IMR-90 (cell line): ENCODE measurements around the gene DNAJA1. TPM values are rescaled to one million over a fixed set of nuclear protein-coding genes. Genes with fewer than 3 reads are reported as not detected.

Source experiments
- ATAC-seq: fragments of 200-7000 bp; cut with Tn5 transposase; 2 replicates; pipeline ENCODE4 v1.9.1; 2020; ENCODE audit warnings: low read depth, mild to moderate bottlenecking, moderate library complexity
- BruUV-seq: library from RNA; stranded (reverse); fragments of 400-500 nt; replicated peaks from 2 replicates; lab custom pipeline; 2021; lab: Mats Ljungman, UMichigan
- CTCF ChIA-PET: fragments of 300-600 bp; formaldehyde crosslinking; extraction: SDS; loops from one replicate; lab custom pipeline; 2021; ENCODE audit warnings: antibody characterized with exemption; lab: Yijun Ruan, JAX
- POLR2A ChIA-PET: fragments of 300-600 bp; sonication (Branson Sonifier 250); formaldehyde crosslinking; loops from one replicate; lab custom pipeline; 2022; ENCODE audit warnings: antibody characterized with exemption; ENCODE audit not compliant: unreplicated experiment; lab: Charles Lee
- DNase-seq: peaks from one replicate; pipeline ENCODE4 v3.0.0; 2013
- H2AFZ ChIP-seq: replicated peaks from 2 replicates; pipeline ENCODE3; 2013; ENCODE audit warnings: low read length, mild to moderate bottlenecking; ENCODE audit not compliant: poor library complexity
- H2AK5ac ChIP-seq: 2 replicates; pipeline ENCODE4 v1.6.1; 2013; ENCODE audit warnings: low read depth, low read length, inconsistent platforms
- H2AK9ac ChIP-seq: replicated peaks from 2 replicates; pipeline ENCODE3; 2013; ENCODE audit warnings: mild to moderate bottlenecking, low read depth, low read length, moderate library complexity; ENCODE audit not compliant: poor library complexity
- H2BK120ac ChIP-seq: 2 replicates; pipeline ENCODE4 v1.6.1; 2013; ENCODE audit warnings: low read depth, low read length, inconsistent platforms
- H2BK15ac ChIP-seq: 3 replicates; pipeline ENCODE4 v1.6.1; 2013; ENCODE audit warnings: low read depth, low read length, inconsistent platforms
- H2BK20ac ChIP-seq: 2 replicates; pipeline ENCODE4 v1.6.1; 2013; ENCODE audit warnings: low read depth, mild to moderate bottlenecking, inconsistent platforms, low read length, moderate library complexity
- H2BK5ac ChIP-seq: 2 replicates; pipeline ENCODE4 v1.6.1; 2013; ENCODE audit warnings: mild to moderate bottlenecking, low read depth, low read length, inconsistent platforms; ENCODE audit not compliant: poor library complexity, severe bottlenecking
- H3K14ac ChIP-seq: replicated peaks from 2 replicates; pipeline ENCODE4 v1.6.1; 2013; ENCODE audit warnings: low read depth, low read length, inconsistent platforms
- H3K18ac ChIP-seq: 2 replicates; pipeline ENCODE4 v1.6.1; 2013; ENCODE audit warnings: low read depth, low read length, control low read depth
- H3K23ac ChIP-seq: 2 replicates; pipeline ENCODE4 v1.6.1; 2013; ENCODE audit warnings: low read depth, low read length, inconsistent platforms
- H3K27ac ChIP-seq: 2 replicates; pipeline ENCODE4 v1.5.1; 2013; ENCODE audit warnings: mild to moderate bottlenecking, control low read depth, low read length; ENCODE audit not compliant: insufficient read depth
- H3K27me3 ChIP-seq: 2 replicates; pipeline ENCODE4 v1.6.1; 2013; ENCODE audit warnings: low read length; ENCODE audit not compliant: control insufficient read depth, insufficient read depth
- H3K36me3 ChIP-seq: 2 replicates; pipeline ENCODE4 v1.6.1; 2013; ENCODE audit warnings: low read length, mixed read lengths; ENCODE audit not compliant: control insufficient read depth, insufficient read depth
- H3K4ac ChIP-seq: 2 replicates; pipeline ENCODE4 v1.6.1; 2013; ENCODE audit warnings: low read depth, low read length, inconsistent platforms
- H3K4me1 ChIP-seq: 2 replicates; pipeline ENCODE4 v1.6.1; 2013; ENCODE audit warnings: low read length, mixed read lengths; ENCODE audit not compliant: control insufficient read depth, insufficient read depth
- H3K4me2 ChIP-seq: 2 replicates; pipeline ENCODE4 v1.6.1; 2013; ENCODE audit warnings: low read depth, mild to moderate bottlenecking, control low read depth, low read length, moderate library complexity
- H3K4me3 ChIP-seq: 2 replicates; pipeline ENCODE4 v1.5.1; 2013; ENCODE audit warnings: low read depth, mild to moderate bottlenecking, control low read depth, low read length, moderate library complexity; ENCODE audit not compliant: insufficient read depth
- H3K56ac ChIP-seq: 2 replicates; pipeline ENCODE4 v1.6.1; 2013; ENCODE audit warnings: low read length, inconsistent platforms; ENCODE audit not compliant: insufficient read depth; ENCODE audit errors: extremely low read depth
- H3K79me1 ChIP-seq, 2 experiments: 2 replicates each; pipeline ENCODE4 v1.6.1; 2013; ENCODE audit warnings: low read length in 2 of 2, inconsistent platforms in 1 of 2, low read depth in 1 of 2
- H3K9ac ChIP-seq: 2 replicates; pipeline ENCODE4 v1.6.1; 2013; ENCODE audit warnings: low read depth, low read length, control low read depth
- H3K9me1 ChIP-seq: 2 replicates; pipeline ENCODE4 v1.6.1; 2013; ENCODE audit warnings: low read length, inconsistent platforms; ENCODE audit not compliant: insufficient read depth
- H3K9me3 ChIP-seq: 2 replicates; pipeline ENCODE4 v1.6.1; 2013; ENCODE audit warnings: low read length; ENCODE audit not compliant: control insufficient read depth, insufficient read depth
- H4K20me1 ChIP-seq: 2 replicates; pipeline ENCODE4 v1.6.1; 2013; ENCODE audit warnings: low read length, inconsistent platforms; ENCODE audit not compliant: insufficient read depth
- H4K5ac ChIP-seq: 2 replicates; pipeline ENCODE4 v1.6.1; 2013; ENCODE audit warnings: mild to moderate bottlenecking, low read depth, low read length, control low read depth
- H4K8ac ChIP-seq, 2 experiments: 2 replicates each; pipeline ENCODE4 v1.6.1; 2013; ENCODE audit warnings: low read depth in 2 of 2, low read length in 2 of 2, control low read depth in 1 of 2, inconsistent platforms in 1 of 2
- H4K91ac ChIP-seq: 2 replicates; pipeline ENCODE4 v1.6.1; 2013; ENCODE audit warnings: low read depth, low read length, inconsistent platforms; ENCODE audit not compliant: insufficient read depth
- MXI1 ChIP-seq: IDR thresholded peaks from 2 replicates; pipeline ENCODE4 v1.6.1; 2012; ENCODE audit warnings: low read depth, mild to moderate bottlenecking, low read length, moderate library complexity, borderline replicate concordance
- RAD21 ChIP-seq: IDR thresholded peaks from 2 replicates; pipeline ENCODE4 v1.6.1; 2012; ENCODE audit warnings: low read length, improper control_type of control experiment
- USF2 ChIP-seq: fragments of 150-350 bp; IDR thresholded peaks from 2 replicates; pipeline ENCODE4 v1.6.1; 2017; ENCODE audit warnings: mild to moderate bottlenecking, antibody characterized with exemption, low read length, low read depth
- WGBS, 2 experiments: methylation state at CpG; one replicate each; pipeline versions ENCODE4 v1.1.5 to v1.1.7; 2013; ENCODE audit warnings: missing lambda C conversion rate in 2 of 2; ENCODE audit not compliant: insufficient read length in 1 of 2; ENCODE audit errors: extremely low coverage in 2 of 2; 5-methylcytosine and 5-hydroxymethylcytosine counted together
- dilution Hi-C: fragments of 300-500 bp; cut with HindIII; formaldehyde crosslinking; loops from one replicate; pipeline ENCODE4 v1.14.3; 2018; ENCODE audit warnings: low sequenced_read_pairs; ENCODE audit not compliant: unreplicated experiment
- in situ Hi-C: fragments of 300-500 bp; cut with MboI; formaldehyde crosslinking; loops from 3 replicates; pipeline ENCODE4 v1.14.3; 2019; ENCODE audit warnings: low sequenced_read_pairs, inconsistent platforms, mixed read lengths
- intact Hi-C: fragments of 100-400 bp; cut with micrococcal nuclease; formaldehyde crosslinking; loops from 2 replicates; pipeline ENCODE4 v1.10.0; 2022
- polyA plus RNA-seq, 3 experiments: library from polyadenylated mRNA; depleted of rRNA; stranded (reverse); fragments of >200 nt; gene quantifications; 2 replicates each; pipeline ENCODE4 v1.2.3, GENCODE V29; 2012; ENCODE audit warnings: low replicate concordance in 1 of 3
- total RNA-seq: library from RNA; depleted of rRNA; stranded (reverse); fragments of >200 nt; gene quantifications from 2 replicates; pipeline ENCODE4 v1.2.3, GENCODE V29; 2012

Gene DNAJA1
- total and polyA plus RNA-seq, 2 of the 4 experiments (the other 2 are of a cell fraction), result 59.5 to 118 TPM

GRCh38 chr9:33051144-33051543 lies 26.1 kb downstream of the DNAJA1 start:
- Histone ChIP-seq H3K9ac (no peak overlapping the region), H3K27me3 (no peaks in the 10 kb centered on the region), H4K5ac (no peak overlapping the region), H3K23ac (no peak overlapping the region), H2BK120ac (no peak overlapping the region), H4K91ac (no peak overlapping the region), H3K18ac (no peak overlapping the region), H2AK5ac (no peak overlapping the region), H3K9me1 (no peaks in the 10 kb centered on the region; the same call in 1 of the 2 replicates), H3K14ac (no peak overlapping the region), H3K79me1 (peaks cover 11 to 15% of the 10 kb centered on the region in 2 experiments), H4K8ac (no peak overlapping the region), H4K20me1 (no peaks in the 10 kb centered on the region; the same call in 1 of the 2 replicates), H2BK20ac (no peak overlapping the region), H2BK15ac (no peak overlapping the region), H3K4me3 (no peak overlapping the region), H2AFZ (no peak overlapping the region), H3K56ac (no peak overlapping the region), H3K4me2 (no peak overlapping the region), H3K4me1 (no peaks in the 10 kb centered on the region), H3K9me3 (no peaks in the 10 kb centered on the region), H2BK5ac (no peak overlapping the region), H3K36me3 (peaks cover 32% of the 10 kb centered on the region), H2AK9ac (no peak overlapping the region), H3K27ac (no peak overlapping the region), H3K4ac (no peak overlapping the region)
- no peak for ATAC-seq
- in situ Hi-C loops (no loop called here), dilution Hi-C loops (no loop called here), intact Hi-C loops (no loop called here)
- WGBS, 2 experiments, result no CpG with 5 or more reads among the region's 4 CpGs
- ChIA-PET POLR2A (interaction anchor here (0.6 kb wide), 1 partner anchor 217 kb away, joined by 3 read pairs; no protein-coding TSS in a partner anchor), CTCF (interaction anchor here (0.6 kb wide), 1 partner anchor 16 kb away, joined by 3 read pairs; no protein-coding TSS in a partner anchor)
- no peak for DNase-seq
- TF ChIP-seq RAD21, result no peak
- TF ChIP-seq MXI1, result no peak
- no peak for TF ChIP-seq USF2
- no TSS peak for BruUV-seq
